ENCODE measurements around the gene F5.

DNA sequence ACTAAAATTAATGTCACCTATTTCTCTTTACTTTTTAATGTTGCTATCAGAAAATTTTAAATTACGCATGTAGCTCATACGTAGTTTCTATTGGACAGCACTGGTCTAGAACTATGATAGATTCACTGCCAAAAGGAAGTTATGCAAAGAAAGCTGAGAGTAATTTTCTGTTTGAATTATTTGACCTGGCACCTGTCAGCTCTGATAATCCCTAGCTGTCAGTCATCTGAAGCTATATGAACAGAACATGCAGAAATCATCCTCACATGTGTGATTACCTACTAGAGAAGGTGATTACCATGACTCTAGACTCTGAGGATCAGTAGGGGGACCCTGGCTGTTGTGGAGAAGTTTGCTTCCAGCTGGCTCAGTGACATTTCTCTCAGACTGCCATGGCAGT is 40.8 kb downstream of the F5 start:
- TF ChIP-seq, protein P1, sequence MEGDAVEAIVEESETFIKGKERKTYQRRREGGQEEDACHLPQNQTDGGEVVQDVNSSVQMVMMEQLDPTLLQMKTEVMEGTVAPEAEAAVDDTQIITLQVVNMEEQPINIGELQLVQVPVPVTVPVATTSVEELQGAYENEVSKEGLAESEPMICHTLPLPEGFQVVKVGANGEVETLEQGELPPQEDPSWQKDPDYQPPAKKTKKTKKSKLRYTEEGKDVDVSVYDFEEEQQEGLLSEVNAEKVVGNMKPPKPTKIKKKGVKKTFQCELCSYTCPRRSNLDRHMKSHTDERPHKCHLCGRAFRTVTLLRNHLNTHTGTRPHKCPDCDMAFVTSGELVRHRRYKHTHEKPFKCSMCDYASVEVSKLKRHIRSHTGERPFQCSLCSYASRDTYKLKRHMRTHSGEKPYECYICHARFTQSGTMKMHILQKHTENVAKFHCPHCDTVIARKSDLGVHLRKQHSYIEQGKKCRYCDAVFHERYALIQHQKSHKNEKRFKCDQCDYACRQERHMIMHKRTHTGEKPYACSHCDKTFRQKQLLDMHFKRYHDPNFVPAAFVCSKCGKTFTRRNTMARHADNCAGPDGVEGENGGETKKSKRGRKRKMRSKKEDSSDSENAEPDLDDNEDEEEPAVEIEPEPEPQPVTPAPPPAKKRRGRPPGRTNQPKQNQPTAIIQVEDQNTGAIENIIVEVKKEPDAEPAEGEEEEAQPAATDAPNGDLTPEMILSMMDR (IDR thresholded peaks at IDR 0.05; ENCODE audit: borderline replicate concordance, extremely low read depth, low read length, poor library complexity, severe bottlenecking) = no peak
- TF ChIP-seq EZH2 (IDR thresholded peaks at IDR 0.05; ENCODE audit: borderline replicate concordance, low read depth, low read length, severe bottlenecking) = no peak
